Thyroid gland (tissue), 4 donors: Measurements from ENCODE around the gene LAMTOR1.

Source experiments
- CTCF ChIP-seq, 6 experiments: fragments of 200-600 bp in 3 of 6; fragments of 450-650 bp in 3 of 6; sonication (generic) in 3 of 6; IDR thresholded peaks; one replicate each; pipeline ENCODE4 v1.5.1; 2016 to 2019; ENCODE audit warnings: antibody characterized with exemption in 6 of 6, mild to moderate bottlenecking in 2 of 6, inconsistent platforms in 1 of 6, moderate library complexity in 1 of 6
- POLR2A ChIP-seq, 2 donors: fragments of 450-650 bp; IDR thresholded peaks; one replicate each; pipeline ENCODE4 v1.6.1; 2017; ENCODE audit warnings: antibody characterized with exemption in 2 of 2, mild to moderate bottlenecking in 2 of 2, moderate library complexity in 1 of 2

- no peak for TF ChIP-seq POLR2A (IDR thresholded peaks at IDR 0.05)
- TF ChIP-seq CTCF (IDR thresholded peaks at IDR 0.05) = no peak
Measured at GRCh38 chr11:72132646-72133045, 29.5 kb upstream of the LAMTOR1 start.
